H9 (cell line): ENCODE results near the gene FREM2. TPM values are rescaled to one million over a fixed set of nuclear protein-coding genes. Genes with fewer than 3 reads are reported as not detected.

Experiments used
- DNase-seq: peaks from one replicate; pipeline ENCODE4 v3.0.0-alpha.2; 2017
- H2AFZ ChIP-seq: one replicate; pipeline ENCODE4 v1.6.1; 2013; ENCODE audit warnings: mild to moderate bottlenecking, low read length, control low read depth, moderate library complexity
- H2AK5ac ChIP-seq: 2 replicates; pipeline ENCODE4 v1.6.1; 2013; ENCODE audit warnings: low read length, control low read depth, mixed read lengths; ENCODE audit not compliant: insufficient read length
- H2BK120ac ChIP-seq: one replicate; pipeline ENCODE4 v1.6.1; 2013; ENCODE audit warnings: low read depth, mild to moderate bottlenecking, low read length, control low read depth, inconsistent platforms; ENCODE audit not compliant: poor library complexity, severe bottlenecking
- H2BK12ac ChIP-seq: 2 replicates; pipeline ENCODE4 v1.6.1; 2013; ENCODE audit warnings: low read length, control low read depth, mixed read lengths, low read depth; ENCODE audit not compliant: insufficient read length
- H2BK15ac ChIP-seq: 2 replicates; pipeline ENCODE4 v1.6.1; 2013; ENCODE audit warnings: low read depth, low read length, control low read depth
- H2BK20ac ChIP-seq: one replicate; pipeline ENCODE4 v1.6.1; 2013; ENCODE audit warnings: low read depth, mild to moderate bottlenecking, low read length, control low read depth, inconsistent platforms; ENCODE audit not compliant: poor library complexity, severe bottlenecking
- H2BK5ac ChIP-seq: 2 replicates; pipeline ENCODE4 v1.6.1; 2013; ENCODE audit warnings: low read length, control low read depth, mixed read lengths; ENCODE audit not compliant: insufficient read length
- H3K14ac ChIP-seq: 2 replicates; pipeline ENCODE4 v1.6.1; 2013; ENCODE audit warnings: low read length, control low read depth; ENCODE audit not compliant: insufficient read depth
- H3K18ac ChIP-seq: 2 replicates; pipeline ENCODE4 v1.6.1; 2013; ENCODE audit warnings: low read depth, mild to moderate bottlenecking, mixed read lengths, low read length, control low read depth; ENCODE audit not compliant: insufficient read length
- H3K23ac ChIP-seq: 2 replicates; pipeline ENCODE4 v1.6.1; 2013; ENCODE audit warnings: low read length, control low read depth, mixed read lengths, low read depth; ENCODE audit not compliant: insufficient read length
- H3K23me2 ChIP-seq: 2 replicates; pipeline ENCODE4 v1.6.1; 2013; ENCODE audit warnings: low read depth, mild to moderate bottlenecking, mixed read lengths, low read length, control low read depth; ENCODE audit not compliant: insufficient read length, poor library complexity, severe bottlenecking
- H3K27ac ChIP-seq: 2 replicates; pipeline ENCODE4 v1.5.1; 2013; ENCODE audit warnings: low read length, control low read depth, mixed read lengths, low read depth; ENCODE audit not compliant: insufficient read length
- H3K27me3 ChIP-seq: 2 replicates; pipeline ENCODE4 v1.6.1; 2013; ENCODE audit warnings: low read length, control low read depth, inconsistent platforms; ENCODE audit not compliant: insufficient read depth
- H3K4ac ChIP-seq: 2 replicates; pipeline ENCODE4 v1.6.1; 2013; ENCODE audit warnings: low read depth, mild to moderate bottlenecking, control low read depth, inconsistent platforms, low read length, moderate library complexity
- H3K4me1 ChIP-seq: 2 replicates; pipeline ENCODE4 v1.6.1; 2013; ENCODE audit warnings: low read length, control low read depth, inconsistent platforms; ENCODE audit not compliant: insufficient read depth
- H3K4me2 ChIP-seq: 2 replicates; pipeline ENCODE4 v1.6.1; 2013; ENCODE audit warnings: low read length, control low read depth, mixed read lengths; ENCODE audit not compliant: insufficient read length, insufficient read depth
- H3K56ac ChIP-seq: 2 replicates; pipeline ENCODE4 v1.6.1; 2013; ENCODE audit warnings: low read depth, mild to moderate bottlenecking, mixed read lengths, low read length, control low read depth; ENCODE audit not compliant: insufficient read length
- H3K79me1 ChIP-seq: 2 replicates; pipeline ENCODE4 v1.6.1; 2013; ENCODE audit warnings: low read depth, mild to moderate bottlenecking, moderate library complexity, low read length, control low read depth, inconsistent platforms; ENCODE audit not compliant: insufficient read depth, poor library complexity, severe bottlenecking
- H3K79me2 ChIP-seq: 2 replicates; pipeline ENCODE4 v1.6.1; 2013; ENCODE audit warnings: low read length, control low read depth, inconsistent platforms; ENCODE audit not compliant: insufficient read depth
- H3K9ac ChIP-seq: 2 replicates; pipeline ENCODE4 v1.6.1; 2013; ENCODE audit warnings: low read length, control low read depth, mixed read lengths; ENCODE audit not compliant: insufficient read length; ENCODE audit errors: extremely low read depth
- H3K9me3 ChIP-seq: one replicate; pipeline ENCODE4 v1.6.1; 2013; ENCODE audit warnings: low read depth, low read length, inconsistent platforms; ENCODE audit not compliant: control insufficient read depth
- H3T11ph ChIP-seq: one replicate; pipeline ENCODE4 v1.6.1; 2013; ENCODE audit warnings: mild to moderate bottlenecking, low read length, control low read depth, inconsistent platforms
- H4K20me1 ChIP-seq: one replicate; pipeline ENCODE4 v1.6.1; 2013; ENCODE audit not compliant: control insufficient read depth, insufficient read length, insufficient read depth
- H4K5ac ChIP-seq: 2 replicates; pipeline ENCODE4 v1.6.1; 2013; ENCODE audit warnings: low read depth, mild to moderate bottlenecking, mixed read lengths, low read length, control low read depth; ENCODE audit not compliant: insufficient read length
- H4K8ac ChIP-seq: replicated peaks from 2 replicates; pipeline ENCODE4 v1.6.1; 2013; ENCODE audit warnings: low read length, control low read depth, mixed read lengths, low read depth; ENCODE audit not compliant: insufficient read length
- H4K91ac ChIP-seq: 2 replicates; pipeline ENCODE4 v1.6.1; 2013; ENCODE audit warnings: low read depth, mild to moderate bottlenecking, moderate library complexity, mixed read lengths, low read length, control low read depth; ENCODE audit not compliant: insufficient read length
- H3K27ac Mint-ChIP-seq, 3 experiments: 2 replicates in 2 of 3; 3 replicates in 1 of 3; pipeline ENCODE4 v1.8.0; 2020 to 2021; ENCODE audit warnings: mixed read lengths in 3 of 3, mild to moderate bottlenecking in 1 of 3, moderate library complexity in 1 of 3
- H3K27me3 Mint-ChIP-seq: 2 replicates; pipeline ENCODE4 v1.8.0; 2021; ENCODE audit warnings: low read depth, mild to moderate bottlenecking, moderate library complexity, mixed read lengths
- H3K36me3 Mint-ChIP-seq, 3 experiments: 2 replicates in 2 of 3; 3 replicates in 1 of 3; pipeline ENCODE4 v1.8.0; 2020 to 2021; ENCODE audit warnings: low read depth in 3 of 3, mixed read lengths in 3 of 3; ENCODE audit not compliant: insufficient read depth in 1 of 3
- H3K4me1 Mint-ChIP-seq, 2 experiments: 2 replicates each; pipeline ENCODE4 v1.8.0; 2020; ENCODE audit warnings: mixed read lengths in 2 of 2
- H3K4me3 Mint-ChIP-seq, 2 experiments: 2 replicates in 1 of 2; 3 replicates in 1 of 2; pipeline ENCODE4 v1.8.0; 2020 to 2021; ENCODE audit warnings: mild to moderate bottlenecking in 2 of 2, mixed read lengths in 2 of 2, moderate library complexity in 1 of 2
- H3K9me3 Mint-ChIP-seq, 2 experiments: 2 replicates in 1 of 2; 3 replicates in 1 of 2; pipeline ENCODE4 v1.8.0; 2020; ENCODE audit warnings: mild to moderate bottlenecking in 2 of 2, mixed read lengths in 2 of 2, moderate library complexity in 1 of 2
- CTCF ChIP-seq: fragments of 200-600 bp; sonication (generic); conservative IDR thresholded peaks from 3 replicates; pipeline ENCODE4 v1.8.0; 2021; ENCODE audit warnings: antibody characterized with exemption, mild to moderate bottlenecking
- WGBS: extraction: QIAGEN DNeasy Blood & Tissue Kit; methylation state at CpG from one replicate; pipeline ENCODE4 v1.1.7; 2013; ENCODE audit warnings: missing lambda C conversion rate, low lambda C conversion rate, mixed read lengths; ENCODE audit not compliant: insufficient read length; ENCODE audit errors: extremely low coverage; 5-methylcytosine and 5-hydroxymethylcytosine counted together
- total RNA-seq: library from RNA; stranded (reverse); gene quantifications from 2 replicates; pipeline ENCODE4 v1.2.1, GENCODE V29; 2021

Gene FREM2
- total RNA-seq, 1 experiment from 2014 or later, result 16.0 TPM

- Histone ChIP-seq H4K20me1 (no peaks in the 10 kb centered on the region), H4K8ac (no peak overlapping the region), H3K4me2 (no peak overlapping the region), H3K23ac (no peak overlapping the region), H2BK12ac (no peak overlapping the region), H3T11ph (no peak overlapping the region), H3K79me2 (no peaks in the 10 kb centered on the region), H3K79me1 (no peaks in the 10 kb centered on the region), H3K23me2 (no peaks in the 10 kb centered on the region), H3K9me3 (no peaks in the 10 kb centered on the region), H4K5ac (no peak overlapping the region), H3K27me3 (no peaks in the 10 kb centered on the region), H3K27ac (no peak overlapping the region), H2BK15ac (no peak overlapping the region), H2AK5ac (no peak overlapping the region), H3K56ac (no peak overlapping the region), H4K91ac (no peak overlapping the region), H3K9ac (no peak overlapping the region), H2AFZ (no peak overlapping the region), H2BK120ac (no peak overlapping the region), H2BK5ac (no peak overlapping the region), H3K14ac (no peak overlapping the region), H2BK20ac (no peak overlapping the region), H3K4ac (no peak overlapping the region), H3K18ac (no peak overlapping the region), H3K4me1 (peaks cover 8% of the 10 kb centered on the region; the same call in 1 of the 2 replicates)
- DNase-seq, result no peak
- no peak overlapping the region for H3K4me3 Mint-ChIP-seq
- H3K4me1 Mint-ChIP-seq, result peaks cover 28% of the 10 kb centered on the region in 2 experiments
- TF ChIP-seq CTCF, result no peak
- H3K27me3 Mint-ChIP-seq, result no peaks in the 10 kb centered on the region
- peaks cover 5 to 19% (median 13%) of the 10 kb centered on the region in 3 experiments; a peak in 6 of 7 replicates for H3K36me3 Mint-ChIP-seq
- peak overlapping the region in 2 of 3 experiments; percentile 65 to 95; a peak in 3 of 7 replicates for H3K27ac Mint-ChIP-seq
- peaks cover 7 to 13% of the 10 kb centered on the region in 2 experiments; a peak in 4 of 5 replicates for H3K9me3 Mint-ChIP-seq
- no CpG with 5 or more reads among the region's 2 CpGs for WGBS
Measured at GRCh38 chr13:38804061-38804460, 117.2 kb downstream of the FREM2 start.
